Progenitor cell of endocrine pancreas (in vitro differentiated cells): ENCODE measurements around the gene FHDC1. TPM values are rescaled to one million over a fixed set of nuclear protein-coding genes. Genes with fewer than 3 reads are reported as not detected.

Source experiments
- DNase-seq: peaks from one replicate; pipeline ENCODE4 v3.0.0; 2021; ENCODE audit warnings: low spot score; ENCODE audit not compliant: unreplicated experiment
- H3K27ac Mint-ChIP-seq: 2 replicates; pipeline ENCODE4 v1.8.0; 2021; ENCODE audit warnings: mild to moderate bottlenecking, moderate library complexity, mixed read lengths
- H3K27me3 Mint-ChIP-seq: 2 replicates; pipeline ENCODE4 v1.8.0; 2021; ENCODE audit warnings: mixed read lengths
- H3K36me3 Mint-ChIP-seq: 2 replicates; pipeline ENCODE4 v1.8.0; 2022; ENCODE audit warnings: mixed read lengths; ENCODE audit not compliant: insufficient read depth
- H3K4me1 Mint-ChIP-seq: 2 replicates; pipeline ENCODE4 v1.8.0; 2021; ENCODE audit warnings: low read depth, mixed read lengths
- H3K4me3 Mint-ChIP-seq: 2 replicates; pipeline ENCODE4 v1.8.0; 2021; ENCODE audit warnings: low read depth, mild to moderate bottlenecking, moderate library complexity, mixed read lengths
- H3K9me3 Mint-ChIP-seq: 2 replicates; pipeline ENCODE4 v1.8.0; 2021; ENCODE audit warnings: low read depth, mixed read lengths
- total RNA-seq: library from RNA; stranded (reverse); gene quantifications from 2 replicates; pipeline ENCODE4 v1.2.1, GENCODE V29; 2021
- TF ChIP-seq, protein P1 (sequence below): fragments of 200-600 bp; sonication (generic); IDR thresholded peaks from one replicate; pipeline ENCODE4 v1.5.0; 2021; ENCODE audit warnings: antibody characterized with exemption, mild to moderate bottlenecking; ENCODE audit not compliant: unreplicated experiment

The FHDC1 gene
- total RNA-seq, 1 donor from 2014 or later, result 11.6 TPM

DNA sequence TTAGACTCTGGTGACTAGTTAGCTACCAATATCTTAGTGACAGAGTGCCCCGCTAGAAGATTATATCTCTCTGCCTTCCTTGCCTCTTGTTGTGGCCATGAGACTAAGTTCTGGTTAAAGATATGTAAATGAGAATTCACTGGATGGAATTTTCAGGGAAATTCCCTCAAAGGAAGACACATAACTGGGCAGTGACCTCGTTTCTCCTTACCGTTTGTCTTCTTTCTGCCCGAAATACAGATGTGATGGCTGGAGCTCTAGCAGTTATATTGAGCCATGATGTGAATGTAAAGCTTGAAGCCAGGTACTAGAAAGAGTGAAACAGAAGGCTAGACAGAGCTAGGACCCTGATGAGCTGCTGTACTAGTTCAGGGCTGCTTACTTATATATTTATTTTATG lies 80.5 kb downstream of the FHDC1 start:
- Mint-ChIP-seq H3K4me3 (no peak overlapping the region), H3K9me3 (peaks cover 2% of the 10 kb centered on the region), H3K4me1 (peaks cover 1% of the 10 kb centered on the region), H3K27ac (no peak overlapping the region), H3K27me3 (peaks cover 3% of the 10 kb centered on the region), H3K36me3 (no peaks in the 10 kb centered on the region)
- no peak for DNase-seq
- TF ChIP-seq, protein P1, sequence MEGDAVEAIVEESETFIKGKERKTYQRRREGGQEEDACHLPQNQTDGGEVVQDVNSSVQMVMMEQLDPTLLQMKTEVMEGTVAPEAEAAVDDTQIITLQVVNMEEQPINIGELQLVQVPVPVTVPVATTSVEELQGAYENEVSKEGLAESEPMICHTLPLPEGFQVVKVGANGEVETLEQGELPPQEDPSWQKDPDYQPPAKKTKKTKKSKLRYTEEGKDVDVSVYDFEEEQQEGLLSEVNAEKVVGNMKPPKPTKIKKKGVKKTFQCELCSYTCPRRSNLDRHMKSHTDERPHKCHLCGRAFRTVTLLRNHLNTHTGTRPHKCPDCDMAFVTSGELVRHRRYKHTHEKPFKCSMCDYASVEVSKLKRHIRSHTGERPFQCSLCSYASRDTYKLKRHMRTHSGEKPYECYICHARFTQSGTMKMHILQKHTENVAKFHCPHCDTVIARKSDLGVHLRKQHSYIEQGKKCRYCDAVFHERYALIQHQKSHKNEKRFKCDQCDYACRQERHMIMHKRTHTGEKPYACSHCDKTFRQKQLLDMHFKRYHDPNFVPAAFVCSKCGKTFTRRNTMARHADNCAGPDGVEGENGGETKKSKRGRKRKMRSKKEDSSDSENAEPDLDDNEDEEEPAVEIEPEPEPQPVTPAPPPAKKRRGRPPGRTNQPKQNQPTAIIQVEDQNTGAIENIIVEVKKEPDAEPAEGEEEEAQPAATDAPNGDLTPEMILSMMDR, result no peak

DNA sequence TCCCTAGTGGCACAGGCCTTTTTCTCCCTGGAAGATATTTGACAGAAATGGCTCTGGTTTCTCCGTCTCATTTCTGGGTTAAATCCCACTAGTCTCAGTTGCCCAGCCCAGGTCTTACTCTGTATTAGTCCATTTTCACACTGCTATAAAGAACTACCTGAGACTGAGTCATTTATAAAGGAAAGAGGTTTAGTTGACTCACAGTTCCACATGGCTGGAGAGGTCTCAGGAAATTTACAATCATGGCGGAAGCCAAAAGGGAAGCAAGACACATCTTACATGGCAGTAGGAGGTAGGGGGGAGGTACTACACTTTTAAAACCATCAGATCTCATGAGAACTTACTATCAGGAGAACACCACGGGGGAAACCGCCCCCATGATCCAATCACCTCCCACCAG lies 81.9 kb downstream of the FHDC1 start:
- Mint-ChIP-seq H3K27ac (no peak overlapping the region), H3K4me1 (peaks cover 1% of the 10 kb centered on the region), H3K9me3 (peaks cover 2% of the 10 kb centered on the region), H3K36me3 (no peaks in the 10 kb centered on the region), H3K27me3 (peaks cover 3% of the 10 kb centered on the region), H3K4me3 (no peak overlapping the region)
- DNase-seq, result no peak
- TF ChIP-seq, protein P1, result no peak

- no peak for DNase-seq
- no peaks in the 10 kb centered on the region for H3K36me3 Mint-ChIP-seq
- H3K9me3 Mint-ChIP-seq, result peaks cover 2% of the 10 kb centered on the region
- peaks cover 3% of the 10 kb centered on the region for H3K27me3 Mint-ChIP-seq
- H3K4me1 Mint-ChIP-seq, result peaks cover 1% of the 10 kb centered on the region
- H3K27ac Mint-ChIP-seq, result peak overlapping the region; percentile 30
- no peak overlapping the region for H3K4me3 Mint-ChIP-seq
- TF ChIP-seq, protein P1, result no peak
Observed at GRCh38 chr4:153018684-153019083, 82.6 kb downstream of the FHDC1 start.

GRCh38 chr4:153019906-153020305 lies 83.8 kb downstream of the FHDC1 start:
- H3K27me3 Mint-ChIP-seq, result peaks cover 7% of the 10 kb centered on the region
- no peak overlapping the region for H3K27ac Mint-ChIP-seq
- TF ChIP-seq, protein P1, result no peak

GRCh38 chr4:153020457-153020856 lies 84.3 kb downstream of the FHDC1 start:
- H3K4me3 Mint-ChIP-seq, result no peak overlapping the region

More at GRCh38 chr4:153019906-153020305, 83.8 kb downstream of the FHDC1 start:
- H3K36me3 Mint-ChIP-seq, result no peaks in the 10 kb centered on the region
- no peak for DNase-seq
- H3K9me3 Mint-ChIP-seq, result peaks cover 2% of the 10 kb centered on the region
- peaks cover 1% of the 10 kb centered on the region for H3K4me1 Mint-ChIP-seq
- H3K4me3 Mint-ChIP-seq, result no peak overlapping the region

More at GRCh38 chr4:153020457-153020856, 84.3 kb downstream of the FHDC1 start:
- no peak for DNase-seq
- Mint-ChIP-seq H3K9me3 (peaks cover 2% of the 10 kb centered on the region), H3K27ac (no peak overlapping the region), H3K4me1 (peaks cover 1% of the 10 kb centered on the region), H3K27me3 (peaks cover 7% of the 10 kb centered on the region), H3K36me3 (no peaks in the 10 kb centered on the region)
- TF ChIP-seq, protein P1, result no peak
